Cardiac fibroblast (primary cell): ENCODE results near the gene PTPN18.

ENCODE experiments used
- DNase-seq, 2 donors: peaks; one replicate each; pipeline versions ENCODE4 v3.0.0 to v3.0.0-alpha.2; 2010; ENCODE audit warnings: low read depth in 2 of 2
- H3K4me3 ChIP-seq, 2 donors: replicated peaks in 1 of 2; 1 replicate in 1 of 2; 2 replicates in 1 of 2; pipeline ENCODE4 v1.5.1; 2011; ENCODE audit warnings: low read depth in 2 of 2, low read length in 2 of 2, mild to moderate bottlenecking in 2 of 2, moderate library complexity in 1 of 2
- CTCF ChIP-seq: IDR thresholded peaks from one replicate; pipeline ENCODE4 v1.5.1; 2011; ENCODE audit warnings: low read depth, mild to moderate bottlenecking, low read length, inconsistent platforms

Gene PTPN18

GRCh38 chr2:130370490-130370889 lies 14.6 kb downstream of the PTPN18 start:
- no peak overlapping the region for H3K4me3 ChIP-seq
- DNase-seq: no peak
- TF ChIP-seq CTCF: no peak

GRCh38 chr2:130371723-130372054 lies 15.8 kb downstream of the PTPN18 start:
- DNase-seq: peak in 1 of 2 donors; percentile 60
- peak overlapping the region; percentile 85 to 87 for H3K4me3 ChIP-seq
- no peak for TF ChIP-seq CTCF

- peak; percentile 70 for TF ChIP-seq CTCF
Measured at GRCh38 chr2:130372055-130372832, 16.4 kb downstream of the PTPN18 start.

GRCh38 chr2:130372833-130373807 lies 17.3 kb downstream of the PTPN18 start:
- no peak for DNase-seq
- H3K4me3 ChIP-seq: peak overlapping the region; percentile 85 to 87
- no peak for TF ChIP-seq CTCF

More at GRCh38 chr2:130372055-130372832, 16.4 kb downstream of the PTPN18 start:
- H3K4me3 ChIP-seq: peak overlapping the region; percentile 85 to 87
- DNase-seq: peak; percentile 85 to 88

- peak overlapping the region in 1 of 2 donors; percentile 87 for H3K4me3 ChIP-seq
- no peak for DNase-seq
- TF ChIP-seq CTCF: no peak
Measured at GRCh38 chr2:130373808-130374365, 18.0 kb downstream of the PTPN18 start.

- no peak overlapping the region for H3K4me3 ChIP-seq
- no peak for TF ChIP-seq CTCF
- peak; percentile 41 to 48 for DNase-seq
Measured at GRCh38 chr2:130374587-130375290, 18.9 kb downstream of the PTPN18 start.
